Neural progenitor cell (in vitro differentiated cells): ENCODE data around the gene MGA.

Experiments used
- EZH2 ChIP-seq: fragments of 200-600 bp; sonication (generic); IDR thresholded peaks from 2 replicates; pipeline ENCODE4 v1.6.1; 2017; ENCODE audit warnings: antibody characterized with exemption, mild to moderate bottlenecking, moderate library complexity
- TF ChIP-seq, protein P1 (sequence below): fragments of 200-600 bp; sonication (generic); IDR thresholded peaks from 2 replicates; pipeline ENCODE4 v1.5.1; 2017; ENCODE audit warnings: antibody characterized with exemption, mild to moderate bottlenecking

DNA sequence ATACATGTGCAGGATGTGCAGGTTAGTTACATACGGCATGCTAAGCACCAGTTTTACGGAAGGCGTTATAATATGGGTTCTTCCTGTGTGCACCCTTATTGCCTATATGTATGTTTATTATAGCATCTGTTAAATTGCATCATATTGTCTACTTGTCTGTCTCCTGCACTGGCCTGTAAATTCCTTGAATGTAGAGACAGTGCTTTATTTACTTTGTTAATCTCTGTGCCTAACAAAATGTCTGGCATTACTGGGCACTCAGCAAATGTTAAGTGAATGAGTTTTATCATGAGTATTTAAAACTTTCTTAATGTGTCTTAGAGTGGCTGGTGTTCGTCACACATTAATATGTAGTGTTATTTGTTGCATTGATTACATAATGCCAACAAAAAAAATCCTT, 23.8 kb downstream of the MGA start:
- TF ChIP-seq, protein P1, sequence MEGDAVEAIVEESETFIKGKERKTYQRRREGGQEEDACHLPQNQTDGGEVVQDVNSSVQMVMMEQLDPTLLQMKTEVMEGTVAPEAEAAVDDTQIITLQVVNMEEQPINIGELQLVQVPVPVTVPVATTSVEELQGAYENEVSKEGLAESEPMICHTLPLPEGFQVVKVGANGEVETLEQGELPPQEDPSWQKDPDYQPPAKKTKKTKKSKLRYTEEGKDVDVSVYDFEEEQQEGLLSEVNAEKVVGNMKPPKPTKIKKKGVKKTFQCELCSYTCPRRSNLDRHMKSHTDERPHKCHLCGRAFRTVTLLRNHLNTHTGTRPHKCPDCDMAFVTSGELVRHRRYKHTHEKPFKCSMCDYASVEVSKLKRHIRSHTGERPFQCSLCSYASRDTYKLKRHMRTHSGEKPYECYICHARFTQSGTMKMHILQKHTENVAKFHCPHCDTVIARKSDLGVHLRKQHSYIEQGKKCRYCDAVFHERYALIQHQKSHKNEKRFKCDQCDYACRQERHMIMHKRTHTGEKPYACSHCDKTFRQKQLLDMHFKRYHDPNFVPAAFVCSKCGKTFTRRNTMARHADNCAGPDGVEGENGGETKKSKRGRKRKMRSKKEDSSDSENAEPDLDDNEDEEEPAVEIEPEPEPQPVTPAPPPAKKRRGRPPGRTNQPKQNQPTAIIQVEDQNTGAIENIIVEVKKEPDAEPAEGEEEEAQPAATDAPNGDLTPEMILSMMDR: no peak
- TF ChIP-seq EZH2: no peak
